Natural killer cell (primary cell): ENCODE data around the gene LSM2. TPM values are rescaled to one million over a fixed set of nuclear protein-coding genes. Genes with fewer than 3 reads are reported as not detected.

Experiments
- ATAC-seq, 3 donors: fragments of 150-1000 bp in 2 of 3; fragments of 200-7000 bp in 1 of 3; cut with Tn5 transposase; 1 replicate in 1 of 3; 2 replicates in 2 of 3; pipeline ENCODE4 v1.10.0; 2021; ENCODE audit warnings: mild to moderate bottlenecking in 2 of 3, moderate library complexity in 2 of 3
- DNase-seq, 2 donors: peaks; one replicate each; pipeline versions ENCODE4 v3.0.0 to v3.0.0-alpha.2; 2013 to 2021; ENCODE audit warnings: mixed read lengths in 1 of 2
- H3K27ac ChIP-seq: one replicate; pipeline ENCODE4 v1.5.1; 2013; ENCODE audit warnings: mild to moderate bottlenecking, low read length
- H3K27me3 ChIP-seq: one replicate; pipeline ENCODE4 v1.6.1; 2013; ENCODE audit warnings: low read length; ENCODE audit not compliant: control insufficient read depth, insufficient read depth
- H3K36me3 ChIP-seq: one replicate; pipeline ENCODE4 v1.6.1; 2013; ENCODE audit warnings: low read length; ENCODE audit not compliant: control insufficient read depth, insufficient read depth
- H3K4me1 ChIP-seq: one replicate; pipeline ENCODE4 v1.6.1; 2013; ENCODE audit warnings: low read length; ENCODE audit not compliant: control insufficient read depth, insufficient read depth
- H3K4me3 ChIP-seq: one replicate; pipeline ENCODE4 v1.5.1; 2013; ENCODE audit warnings: low read length
- H3K9me3 ChIP-seq: one replicate; pipeline ENCODE4 v1.6.1; 2013; ENCODE audit warnings: low read length; ENCODE audit not compliant: control insufficient read depth, insufficient read depth
- H3K27ac Mint-ChIP-seq, 2 donors: one replicate each; pipeline ENCODE4 v1.8.0; 2022; ENCODE audit warnings: mild to moderate bottlenecking in 2 of 2, mixed read lengths in 2 of 2, moderate library complexity in 1 of 2
- H3K27me3 Mint-ChIP-seq, 2 donors: one replicate each; pipeline ENCODE4 v1.8.0; 2022; ENCODE audit warnings: low read depth in 2 of 2, mixed read lengths in 2 of 2
- H3K36me3 Mint-ChIP-seq: one replicate; pipeline ENCODE4 v1.8.0; 2022; ENCODE audit warnings: mixed read lengths
- H3K4me1 Mint-ChIP-seq, 2 donors: one replicate each; pipeline ENCODE4 v1.8.0; 2022; ENCODE audit warnings: mixed read lengths in 2 of 2
- H3K4me3 Mint-ChIP-seq: one replicate; pipeline ENCODE4 v1.8.0; 2022; ENCODE audit warnings: mild to moderate bottlenecking, moderate library complexity, mixed read lengths
- H3K9me3 Mint-ChIP-seq, 2 donors: one replicate each; pipeline ENCODE4 v1.8.0; 2022; ENCODE audit warnings: mixed read lengths in 2 of 2
- CTCF ChIP-seq: fragments of 200-600 bp; IDR thresholded peaks from one replicate; pipeline ENCODE4 v1.8.0; 2022; ENCODE audit warnings: antibody characterized with exemption
- WGBS: methylation state at CpG from one replicate; pipeline ENCODE4 v1.1.7; 2013; ENCODE audit warnings: missing lambda C conversion rate; ENCODE audit not compliant: insufficient coverage; 5-methylcytosine and 5-hydroxymethylcytosine counted together
- intact Hi-C: fragments of 100-400 bp; cut with micrococcal nuclease; formaldehyde crosslinking; loops from one replicate; pipeline ENCODE4 v1.14.2; 2022
- total RNA-seq, 4 donors: library from RNA; stranded (reverse); fragments of 120-200 nt in 1 of 4; gene quantifications; one replicate each; pipeline versions ENCODE4 v1.2.3 to v1.2.4, GENCODE V29; 2013 to 2022

Gene LSM2
- total RNA-seq, 3 donors from 2014 or later (not counting 1 experiment from before 2014, with no cell fraction given) = 28.1 to 34.9 (median 29.2) TPM

GRCh38 chr6:31771992-31772358 is 34.8 kb downstream of the LSM2 start:
- Mint-ChIP-seq H3K9me3 (no peaks in the 10 kb centered on the region), H3K27ac (no peak overlapping the region), H3K4me1 (peaks cover 6 to 43% of the 10 kb centered on the region in 2 donors), H3K4me3 (no peak overlapping the region), H3K27me3 (no peaks in the 10 kb centered on the region), H3K36me3 (no peaks in the 10 kb centered on the region)
- DNase-seq (peak in 1 of 2 donors; percentile 46), ATAC-seq (no peak)
- peaks cover 48% of the 10 kb centered on the region for H3K4me1 ChIP-seq
- 77% methylated on average over 4 of the region's 4 CpGs for WGBS
- H3K4me3 ChIP-seq = no peak overlapping the region
- TF ChIP-seq CTCF = no peak
- no peaks in the 10 kb centered on the region for H3K9me3 ChIP-seq
- H3K27me3 ChIP-seq = no peaks in the 10 kb centered on the region
- no peak overlapping the region for H3K27ac ChIP-seq
- no peaks in the 10 kb centered on the region for H3K36me3 ChIP-seq
- intact Hi-C loops = no loop called here

- H3K4me1 Mint-ChIP-seq = peaks cover 6 to 33% of the 10 kb centered on the region in 2 donors
- 100% methylated on average over 1 of the region's 2 CpGs for WGBS
- no peaks in the 10 kb centered on the region for H3K27me3 Mint-ChIP-seq
- H3K27me3 ChIP-seq = no peaks in the 10 kb centered on the region
- no peaks in the 10 kb centered on the region for H3K9me3 ChIP-seq
- TF ChIP-seq CTCF = no peak
- no peaks in the 10 kb centered on the region for H3K36me3 ChIP-seq
- H3K27ac Mint-ChIP-seq = peak overlapping the region in 1 of 2 donors; percentile 48
- ATAC-seq (no peak), DNase-seq (no peak)
- intact Hi-C loops = no loop called here
- no peak overlapping the region for H3K4me3 Mint-ChIP-seq
- peaks cover 37% of the 10 kb centered on the region for H3K4me1 ChIP-seq
- no peak overlapping the region for H3K27ac ChIP-seq
- no peak overlapping the region for H3K4me3 ChIP-seq
- no peaks in the 10 kb centered on the region for H3K36me3 Mint-ChIP-seq
- H3K9me3 Mint-ChIP-seq = no peaks in the 10 kb centered on the region
Measured at GRCh38 chr6:31770860-31771259, 35.9 kb downstream of the LSM2 start.

GRCh38 chr6:31769684-31770371 is 36.9 kb downstream of the LSM2 start:
- Histone ChIP-seq H3K27ac (no peak overlapping the region), H3K4me3 (no peak overlapping the region)
- 62% methylated on average over 10 of the region's 12 CpGs for WGBS

More at GRCh38 chr6:31769684-31770371, 36.9 kb downstream of the LSM2 start:
- DNase-seq (peak; percentile 80 to 88), ATAC-seq (peak; percentile 95 to 97 (median 95))
- no peaks in the 10 kb centered on the region for H3K9me3 Mint-ChIP-seq
- peak overlapping the region; percentile 53 to 60 for H3K27ac Mint-ChIP-seq
- H3K4me3 Mint-ChIP-seq = no peak overlapping the region
- H3K4me1 Mint-ChIP-seq = peaks cover 6 to 28% of the 10 kb centered on the region in 2 donors
- no peaks in the 10 kb centered on the region for H3K36me3 Mint-ChIP-seq
- H3K27me3 ChIP-seq = no peaks in the 10 kb centered on the region
- H3K36me3 ChIP-seq = no peaks in the 10 kb centered on the region
- intact Hi-C loops = loop anchor here (1.0 kb wide), 1 partner anchor 41 kb away; the partner anchor contains the start of gene DDAH2
- no peaks in the 10 kb centered on the region for H3K9me3 ChIP-seq
- no peaks in the 10 kb centered on the region for H3K27me3 Mint-ChIP-seq
- peak; percentile 72 for TF ChIP-seq CTCF
- H3K4me1 ChIP-seq = peaks cover 33% of the 10 kb centered on the region
